ENCODE data around the gene HBM.
"Not testable (repeated sequence)": the region's sequence is repeated elsewhere in the genome, so short reads cannot be mapped to it uniquely, and the experiment has no call there.

The HBM gene

GRCh38 chr16:185213-185612 lies 19.4 kb downstream of the HBM start:
- DNase-seq (ENCODE audit: low spot score) = no peak

GRCh38 chr16:185691-186090 lies 19.9 kb downstream of the HBM start:
- DNase-seq (ENCODE audit: low spot score) = no peak

GRCh38 chr16:187330-187729 lies 21.6 kb downstream of the HBM start:
- no peak for DNase-seq (ENCODE audit: low spot score)

- DNase-seq (ENCODE audit: low spot score) = no peak
Measured at GRCh38 chr16:188674-189073, 22.9 kb downstream of the HBM start.

GRCh38 chr16:189604-190186 lies 23.9 kb downstream of the HBM start:
- no peak for DNase-seq (ENCODE audit: low spot score)

GRCh38 chr16:191831-192230 lies 26.1 kb downstream of the HBM start:
- DNase-seq (ENCODE audit: low spot score) = no peak

GRCh38 chr16:192686-193085 lies 26.9 kb downstream of the HBM start:
- no peak for DNase-seq (ENCODE audit: low spot score)

- DNase-seq (ENCODE audit: low spot score) = no peak
Measured at GRCh38 chr16:193441-193840, 27.7 kb downstream of the HBM start.

GRCh38 chr16:194516-194915 lies 28.7 kb downstream of the HBM start:
- DNase-seq (ENCODE audit: low spot score) = no peak

- no peak for DNase-seq (ENCODE audit: low spot score)
Measured at GRCh38 chr16:200388-200787, 34.6 kb downstream of the HBM start.

GRCh38 chr16:203246-203645 lies 37.5 kb downstream of the HBM start:
- DNase-seq (ENCODE audit: low spot score) = no peak

- DNase-seq (ENCODE audit: low spot score) = not testable (repeated sequence)
Measured at GRCh38 chr16:204046-204445, 38.3 kb downstream of the HBM start.

GRCh38 chr16:209359-209758 lies 43.6 kb downstream of the HBM start:
- DNase-seq (ENCODE audit: low spot score) = not testable (repeated sequence)

GRCh38 chr16:211631-212180 lies 45.9 kb downstream of the HBM start:
- DNase-seq (ENCODE audit: low spot score) = not testable (repeated sequence)

- DNase-seq (ENCODE audit: low spot score) = no peak
Measured at GRCh38 chr16:212999-213398, 47.2 kb downstream of the HBM start.

Measured in LoVo (cell line).